ENCODE results near the gene CENPU. TPM values are rescaled to one million over a fixed set of nuclear protein-coding genes. Genes with fewer than 3 reads are reported as not detected.

The CENPU gene
- total and polyA plus RNA-seq, 2 of the 13 experiments (the other 11 are each of a cell fraction or from before 2014, with no cell fraction given) = 11.7 to 35.8 TPM

DNA sequence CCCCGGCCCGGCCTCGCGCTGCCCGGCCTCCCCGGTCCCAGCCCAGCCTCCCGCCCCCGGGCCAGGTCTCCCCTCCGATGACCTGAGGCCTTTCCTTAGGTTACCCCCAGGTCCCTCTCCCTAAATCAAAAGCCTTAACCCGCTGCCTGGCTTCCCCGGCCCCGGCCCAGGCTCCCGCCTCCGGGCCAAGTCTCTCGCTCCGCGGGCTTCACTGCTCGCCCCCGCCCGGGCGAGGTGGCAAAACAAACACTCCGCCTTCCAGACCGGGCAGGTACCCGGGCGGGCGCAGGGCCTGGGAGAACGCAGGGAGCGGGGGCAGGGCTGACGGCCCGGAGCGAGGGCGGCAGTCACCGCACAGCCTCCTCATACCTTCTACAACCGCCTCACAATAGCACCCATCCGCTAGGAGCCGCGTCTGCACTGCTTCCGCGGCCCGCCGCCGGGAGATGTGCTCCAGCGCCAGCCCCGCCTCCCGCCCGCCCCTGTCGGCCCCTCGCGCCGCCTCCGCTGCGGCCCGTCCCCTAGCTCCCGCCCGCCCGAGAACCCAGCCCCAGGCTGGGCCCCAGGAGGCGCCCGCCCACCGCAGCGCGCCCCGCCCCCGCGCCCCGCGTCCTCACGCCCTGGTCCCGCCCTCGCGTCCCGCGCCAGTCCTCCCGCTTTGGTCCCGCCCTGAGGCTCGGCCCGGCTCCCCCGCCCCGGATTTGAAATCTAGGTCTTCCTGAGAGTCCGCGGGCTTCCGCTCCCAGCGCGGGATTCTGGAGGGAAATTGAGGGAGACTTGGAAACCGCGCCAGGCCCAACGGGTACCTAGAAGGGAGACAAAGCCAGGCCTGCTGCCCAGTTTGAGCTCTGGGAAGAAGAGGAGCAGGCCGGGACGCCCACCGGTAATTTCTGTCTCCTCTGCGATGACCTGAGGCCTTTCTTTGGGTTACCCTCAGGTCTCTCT is 84.6 kb downstream of the CENPU start, which contains the start of the genes CASP3 and PRIMPOL (continued):
- TF ChIP-seq DNMT3B (CRISPR knock-in tag; conservative IDR thresholded peaks at IDR 0.05) (0 out of 2 replicates have a peak, but pooled peaks have one; percentile 49), SNAI1 (CRISPR knock-in tag; IDR thresholded peaks at IDR 0.05; ENCODE audit: borderline replicate concordance) (peak; percentile 65; the same call in 1 of the 2 replicates), HNRNPLL (IDR thresholded peaks at IDR 0.05; ENCODE audit: low read depth, low read length, poor library complexity, severe bottlenecking) (peak; percentile 60), ZFP36L1 (CRISPR knock-in tag; IDR thresholded peaks at IDR 0.05) (peak; percentile 70; the same call in 1 of the 2 replicates), ZNF10 (CRISPR knock-in tag; IDR thresholded peaks at IDR 0.05; ENCODE audit: borderline replicate concordance, low read depth) (no peak), ZNF264 (CRISPR knock-in tag; IDR thresholded peaks at IDR 0.05) (no peak), SP5 (CRISPR knock-in tag; IDR thresholded peaks at IDR 0.05; ENCODE audit: borderline replicate concordance, low read depth) (peak; percentile 66), ATRX (CRISPR knock-in tag; IDR thresholded peaks at IDR 0.05; ENCODE audit: borderline replicate concordance) (no peak), TCF12 (IDR thresholded peaks at IDR 0.05) (no peak), TCF12 (CRISPR knock-in tag; IDR thresholded peaks at IDR 0.05) (0 out of 2 replicates have a peak, but pooled peaks have one; percentile 14), KLF16 (CRISPR knock-in tag; IDR thresholded peaks at IDR 0.05) (peak in 1 of 2 experiments; percentile 84; a peak in 2 of 4 replicates), ZNF614 (CRISPR knock-in tag; IDR thresholded peaks at IDR 0.05; ENCODE audit: borderline replicate concordance) (no peak), KLF11 (CRISPR knock-in tag; IDR thresholded peaks at IDR 0.05) (no peak), PCBP2 (optimal IDR thresholded peaks at IDR 0.05; ENCODE audit: low read depth, low read length, poor library complexity, severe bottlenecking) (no peak), ZSCAN29 (CRISPR knock-in tag; conservative IDR thresholded peaks at IDR 0.05) (no peak; the same call in 1 of the 2 replicates), GLI4 (CRISPR knock-in tag; IDR thresholded peaks at IDR 0.05; ENCODE audit: borderline replicate concordance) (no peak), AKAP8 (CRISPR knock-in tag; IDR thresholded peaks at IDR 0.05) (peak; percentile 33; the same call in 1 of the 2 replicates), ZFP90 (CRISPR knock-in tag; IDR thresholded peaks at IDR 0.05; ENCODE audit: borderline replicate concordance) (0 out of 2 replicates have a peak, but pooled peaks have one; percentile 26)
- TF ChIP-seq, protein P1, sequence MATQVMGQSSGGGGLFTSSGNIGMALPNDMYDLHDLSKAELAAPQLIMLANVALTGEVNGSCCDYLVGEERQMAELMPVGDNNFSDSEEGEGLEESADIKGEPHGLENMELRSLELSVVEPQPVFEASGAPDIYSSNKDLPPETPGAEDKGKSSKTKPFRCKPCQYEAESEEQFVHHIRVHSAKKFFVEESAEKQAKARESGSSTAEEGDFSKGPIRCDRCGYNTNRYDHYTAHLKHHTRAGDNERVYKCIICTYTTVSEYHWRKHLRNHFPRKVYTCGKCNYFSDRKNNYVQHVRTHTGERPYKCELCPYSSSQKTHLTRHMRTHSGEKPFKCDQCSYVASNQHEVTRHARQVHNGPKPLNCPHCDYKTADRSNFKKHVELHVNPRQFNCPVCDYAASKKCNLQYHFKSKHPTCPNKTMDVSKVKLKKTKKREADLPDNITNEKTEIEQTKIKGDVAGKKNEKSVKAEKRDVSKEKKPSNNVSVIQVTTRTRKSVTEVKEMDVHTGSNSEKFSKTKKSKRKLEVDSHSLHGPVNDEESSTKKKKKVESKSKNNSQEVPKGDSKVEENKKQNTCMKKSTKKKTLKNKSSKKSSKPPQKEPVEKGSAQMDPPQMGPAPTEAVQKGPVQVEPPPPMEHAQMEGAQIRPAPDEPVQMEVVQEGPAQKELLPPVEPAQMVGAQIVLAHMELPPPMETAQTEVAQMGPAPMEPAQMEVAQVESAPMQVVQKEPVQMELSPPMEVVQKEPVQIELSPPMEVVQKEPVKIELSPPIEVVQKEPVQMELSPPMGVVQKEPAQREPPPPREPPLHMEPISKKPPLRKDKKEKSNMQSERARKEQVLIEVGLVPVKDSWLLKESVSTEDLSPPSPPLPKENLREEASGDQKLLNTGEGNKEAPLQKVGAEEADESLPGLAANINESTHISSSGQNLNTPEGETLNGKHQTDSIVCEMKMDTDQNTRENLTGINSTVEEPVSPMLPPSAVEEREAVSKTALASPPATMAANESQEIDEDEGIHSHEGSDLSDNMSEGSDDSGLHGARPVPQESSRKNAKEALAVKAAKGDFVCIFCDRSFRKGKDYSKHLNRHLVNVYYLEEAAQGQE (IDR thresholded peaks at IDR 0.05; ENCODE audit: borderline replicate concordance in 1 of 2, low read depth in 1 of 2, low read length in 2 of 2) = peak in 1 of 2 experiments; percentile 68; a peak in 1 of 4 replicates
- TF ChIP-seq, protein P2, sequence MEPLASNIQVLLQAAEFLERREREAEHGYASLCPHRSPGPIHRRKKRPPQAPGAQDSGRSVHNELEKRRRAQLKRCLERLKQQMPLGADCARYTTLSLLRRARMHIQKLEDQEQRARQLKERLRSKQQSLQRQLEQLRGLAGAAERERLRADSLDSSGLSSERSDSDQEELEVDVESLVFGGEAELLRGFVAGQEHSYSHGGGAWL (CRISPR knock-in tag; IDR thresholded peaks at IDR 0.05) = 0 out of 2 replicates have a peak, but pooled peaks have one; percentile 12
- TF ChIP-seq, protein P3, sequence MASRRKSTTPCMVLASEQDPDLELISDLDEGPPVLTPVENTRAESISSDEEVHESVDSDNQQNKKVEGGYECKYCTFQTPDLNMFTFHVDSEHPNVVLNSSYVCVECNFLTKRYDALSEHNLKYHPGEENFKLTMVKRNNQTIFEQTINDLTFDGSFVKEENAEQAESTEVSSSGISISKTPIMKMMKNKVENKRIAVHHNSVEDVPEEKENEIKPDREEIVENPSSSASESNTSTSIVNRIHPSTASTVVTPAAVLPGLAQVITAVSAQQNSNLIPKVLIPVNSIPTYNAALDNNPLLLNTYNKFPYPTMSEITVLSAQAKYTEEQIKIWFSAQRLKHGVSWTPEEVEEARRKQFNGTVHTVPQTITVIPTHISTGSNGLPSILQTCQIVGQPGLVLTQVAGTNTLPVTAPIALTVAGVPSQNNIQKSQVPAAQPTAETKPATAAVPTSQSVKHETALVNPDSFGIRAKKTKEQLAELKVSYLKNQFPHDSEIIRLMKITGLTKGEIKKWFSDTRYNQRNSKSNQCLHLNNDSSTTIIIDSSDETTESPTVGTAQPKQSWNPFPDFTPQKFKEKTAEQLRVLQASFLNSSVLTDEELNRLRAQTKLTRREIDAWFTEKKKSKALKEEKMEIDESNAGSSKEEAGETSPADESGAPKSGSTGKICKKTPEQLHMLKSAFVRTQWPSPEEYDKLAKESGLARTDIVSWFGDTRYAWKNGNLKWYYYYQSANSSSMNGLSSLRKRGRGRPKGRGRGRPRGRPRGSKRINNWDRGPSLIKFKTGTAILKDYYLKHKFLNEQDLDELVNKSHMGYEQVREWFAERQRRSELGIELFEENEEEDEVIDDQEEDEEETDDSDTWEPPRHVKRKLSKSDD (CRISPR knock-in tag; IDR thresholded peaks at IDR 0.05; ENCODE audit: low read depth) = no peak; the same call in 1 of the 2 replicates
